CD4-positive, alpha-beta T cell (primary cell): Measurements from ENCODE around the gene FERMT1. TPM values are rescaled to one million over a fixed set of nuclear protein-coding genes. Genes with fewer than 3 reads are reported as not detected.

Experiments used
- ATAC-seq: fragments of 200-7000 bp; cut with Tn5 transposase; one replicate; pipeline ENCODE4 v1.10.0; 2022; ENCODE audit warnings: mild to moderate bottlenecking; ENCODE audit not compliant: poor library complexity
- CTCF ChIA-PET: fragments of 350-600 bp; sonication (Branson Sonifier 250); formaldehyde crosslinking; loops from one replicate; lab custom pipeline; 2021; ENCODE audit warnings: antibody characterized with exemption, inconsistent platforms; lab: Charles Lee
- POLR2A ChIA-PET: fragments of 350-600 bp; sonication (Branson Sonifier 250); formaldehyde crosslinking; loops from one replicate; lab custom pipeline; 2021; ENCODE audit warnings: antibody characterized with exemption, inconsistent platforms; lab: Charles Lee
- DNase-seq, 14 experiments: peaks; one replicate each; pipeline ENCODE4 v3.0.0-alpha.2; 2013 to 2020; ENCODE audit warnings: mixed read lengths in 2 of 14
- H3K27ac ChIP-seq, 2 donors: one replicate each; pipeline versions ENCODE4 v1.5.1 to v1.7.0; 2013; ENCODE audit warnings: low read length in 2 of 2, low read depth in 1 of 2, mild to moderate bottlenecking in 1 of 2
- H3K27me3 ChIP-seq, 2 experiments: 1 replicate in 1 of 2; 2 replicates in 1 of 2; pipeline versions ENCODE4 v1.6.1 to v1.7.0; 2013; ENCODE audit warnings: low read length in 2 of 2, control low read depth in 1 of 2, mild to moderate bottlenecking in 1 of 2, moderate library complexity in 1 of 2; ENCODE audit not compliant: insufficient read depth in 2 of 2, control insufficient read depth in 1 of 2
- H3K36me3 ChIP-seq: one replicate; pipeline ENCODE4 v1.6.1; 2013; ENCODE audit warnings: low read length, control low read depth; ENCODE audit not compliant: insufficient read depth
- H3K4me1 ChIP-seq: one replicate; pipeline ENCODE4 v1.6.1; 2013; ENCODE audit warnings: low read length, control low read depth; ENCODE audit not compliant: insufficient read depth
- H3K4me3 ChIP-seq: one replicate; pipeline ENCODE4 v1.5.1; 2013; ENCODE audit warnings: mild to moderate bottlenecking, low read length, moderate library complexity
- H3K9me3 ChIP-seq, 2 experiments: 1 replicate in 1 of 2; 2 replicates in 1 of 2; pipeline versions ENCODE4 v1.6.1 to v1.7.0; 2013; ENCODE audit warnings: low read length in 2 of 2, mild to moderate bottlenecking in 2 of 2, control low read depth in 1 of 2, moderate library complexity in 1 of 2; ENCODE audit not compliant: control insufficient read depth in 1 of 2, insufficient read depth in 1 of 2
- H3K27ac Mint-ChIP-seq: one replicate; pipeline ENCODE4 v1.8.0; 2020; ENCODE audit warnings: mixed read lengths
- H3K27me3 Mint-ChIP-seq: one replicate; pipeline ENCODE4 v1.8.0; 2021; ENCODE audit warnings: mixed read lengths
- H3K36me3 Mint-ChIP-seq: one replicate; pipeline ENCODE4 v1.8.0; 2021; ENCODE audit warnings: low read depth, mixed read lengths
- H3K4me1 Mint-ChIP-seq: one replicate; pipeline ENCODE4 v1.8.0; 2021; ENCODE audit warnings: low read depth, mixed read lengths
- H3K4me3 Mint-ChIP-seq: one replicate; pipeline ENCODE4 v1.8.0; 2020; ENCODE audit warnings: mild to moderate bottlenecking, mixed read lengths
- H3K9me3 Mint-ChIP-seq: one replicate; pipeline ENCODE4 v1.8.0; 2020; ENCODE audit warnings: mixed read lengths
- CTCF ChIP-seq: fragments of 200-600 bp; IDR thresholded peaks from one replicate; pipeline ENCODE4 v1.8.0; 2022; ENCODE audit warnings: antibody characterized with exemption, mild to moderate bottlenecking
- intact Hi-C, 2 experiments: fragments of 100-400 bp; cut with DNase I in 1 of 2; cut with micrococcal nuclease in 1 of 2; formaldehyde crosslinking; loops; one replicate each; pipeline versions ENCODE4 v1.15.1 to v1.9.0; 2023 to 2025; cut with DNase I, micrococcal nuclease
- total RNA-seq, 174 experiments: library from RNA in 2 of 174; stranded (reverse) in 2 of 174; gene quantifications; one replicate each; pipeline ENCODE4 v1.2.3 and lab custom pipeline; 2021 to 2026

The FERMT1 gene
- total RNA-seq, 2 experiments from 2014 or later = not detected

- Mint-ChIP-seq H3K27me3 (peaks cover 34% of the 10 kb centered on the region), H3K27ac (no peak overlapping the region), H3K4me1 (no peaks in the 10 kb centered on the region), H3K4me3 (peak overlapping the region; percentile 40), H3K36me3 (no peaks in the 10 kb centered on the region), H3K9me3 (no peaks in the 10 kb centered on the region)
- H3K4me1 ChIP-seq = no peaks in the 10 kb centered on the region
- no peak for DNase-seq
- TF ChIP-seq CTCF = no peak
- POLR2A ChIA-PET = no interaction called here
- no peak for ATAC-seq
- no peak overlapping the region for H3K4me3 ChIP-seq
- CTCF ChIA-PET = no interaction called here
- H3K36me3 ChIP-seq = no peaks in the 10 kb centered on the region
- H3K27me3 ChIP-seq = peaks cover 26 to 31% of the 10 kb centered on the region in 2 experiments
- H3K9me3 ChIP-seq = no peaks in the 10 kb centered on the region
- no peak overlapping the region for H3K27ac ChIP-seq
- intact Hi-C loops = no loop called here
These were observed 69.6 kb downstream of the FERMT1 start for GRCh38 chr20:6053064-6053775.

- ChIA-PET CTCF (no interaction called here), POLR2A (no interaction called here)
- DNase-seq (no peak), ATAC-seq (no peak)
- Mint-ChIP-seq H3K9me3 (no peaks in the 10 kb centered on the region), H3K27me3 (peaks cover 30% of the 10 kb centered on the region), H3K36me3 (no peaks in the 10 kb centered on the region), H3K4me3 (peak overlapping the region; percentile 2), H3K27ac (no peak overlapping the region), H3K4me1 (no peaks in the 10 kb centered on the region)
- no peaks in the 10 kb centered on the region for H3K4me1 ChIP-seq
- no peak for TF ChIP-seq CTCF
- H3K9me3 ChIP-seq = no peaks in the 10 kb centered on the region
- H3K4me3 ChIP-seq = no peak overlapping the region
- H3K27me3 ChIP-seq = peaks cover 26 to 31% of the 10 kb centered on the region in 2 experiments
- intact Hi-C loops = no loop called here
- H3K36me3 ChIP-seq = no peaks in the 10 kb centered on the region
- H3K27ac ChIP-seq = no peak overlapping the region
These were observed 71.3 kb downstream of the FERMT1 start for GRCh38 chr20:6051505-6051904.

- Mint-ChIP-seq H3K4me1 (no peaks in the 10 kb centered on the region), H3K9me3 (no peaks in the 10 kb centered on the region), H3K27me3 (peaks cover 17% of the 10 kb centered on the region), H3K27ac (no peak overlapping the region), H3K4me3 (no peak overlapping the region), H3K36me3 (no peaks in the 10 kb centered on the region)
- Histone ChIP-seq H3K9me3 (no peaks in the 10 kb centered on the region), H3K4me3 (no peak overlapping the region), H3K36me3 (no peaks in the 10 kb centered on the region), H3K27ac (no peak overlapping the region), H3K4me1 (no peaks in the 10 kb centered on the region), H3K27me3 (peaks cover 18 to 27% of the 10 kb centered on the region in 2 experiments)
- no peak for DNase-seq
- ATAC-seq = no peak
- CTCF ChIA-PET = no interaction called here
- POLR2A ChIA-PET = no interaction called here
- intact Hi-C loops = no loop called here
- no peak for TF ChIP-seq CTCF
These were observed 74.4 kb downstream of the FERMT1 start for GRCh38 chr20:6048391-6048790.
